ENCODE measurements around the gene PITPNM3. TPM values are rescaled to one million over a fixed set of nuclear protein-coding genes. Genes with fewer than 3 reads are reported as not detected.

Gene PITPNM3
- total and polyA plus RNA-seq, 5 donors from 2014 or later = 0.12 to 0.20 TPM; not detected in 3

GRCh38 chr17:6458460-6458950 is 97.8 kb downstream of the PITPNM3 start:
- H3K27ac Mint-ChIP-seq = no peak overlapping the region
- peaks cover 5% of the 10 kb centered on the region for H3K4me1 ChIP-seq (ENCODE audit: control insufficient read depth, insufficient read depth, low read length, poor library complexity, severe bottlenecking)

GRCh38 chr17:6457688-6458459 is 98.5 kb downstream of the PITPNM3 start:
- no peaks in the 10 kb centered on the region for H3K27me3 ChIP-seq (ENCODE audit: control insufficient read depth, insufficient read depth, low read length)
- DNase-seq (no peak), ATAC-seq (ENCODE audit: low read depth in 2 of 2) (no peak)
- no peaks in the 10 kb centered on the region for H3K36me3 Mint-ChIP-seq
- no peak overlapping the region for H3K27ac ChIP-seq (ENCODE audit: insufficient read depth, low read length, poor library complexity, severe bottlenecking)
- peak overlapping the region in 1 of 4 donors; percentile 2 for H3K4me3 Mint-ChIP-seq
- no peak overlapping the region for H3K27ac Mint-ChIP-seq
- H3K9me3 Mint-ChIP-seq = peaks cover 0 to 1% (median 0%) of the 10 kb centered on the region in 7 donors
- H3K4me1 Mint-ChIP-seq = peaks cover 0 to 31% (median 5%) of the 10 kb centered on the region in 4 donors
- H3K27me3 Mint-ChIP-seq = peaks cover 4% of the 10 kb centered on the region
- no peak overlapping the region for H3K4me3 ChIP-seq (ENCODE audit: low read depth, low read length)
- no peaks in the 10 kb centered on the region for H3K36me3 ChIP-seq (ENCODE audit: control insufficient read depth, insufficient read depth, low read length)
- H3K9me3 ChIP-seq (ENCODE audit: control insufficient read depth in 2 of 2, low read length in 2 of 2) = no peaks in the 10 kb centered on the region
- peaks cover 5% of the 10 kb centered on the region for H3K4me1 ChIP-seq (ENCODE audit: control insufficient read depth, insufficient read depth, low read length, poor library complexity, severe bottlenecking)

More at GRCh38 chr17:6458460-6458950, 97.8 kb downstream of the PITPNM3 start:
- Mint-ChIP-seq H3K4me1 (peaks cover 0 to 26% (median 3%) of the 10 kb centered on the region in 4 donors), H3K27me3 (peaks cover 1% of the 10 kb centered on the region), H3K4me3 (no peak overlapping the region), H3K9me3 (peaks cover 0 to 1% (median 0%) of the 10 kb centered on the region in 7 donors), H3K36me3 (no peaks in the 10 kb centered on the region)
- H3K9me3 ChIP-seq (ENCODE audit: control insufficient read depth in 2 of 2, low read length in 2 of 2) = no peaks in the 10 kb centered on the region
- H3K36me3 ChIP-seq (ENCODE audit: control insufficient read depth, insufficient read depth, low read length) = no peaks in the 10 kb centered on the region
- ATAC-seq (ENCODE audit: low read depth in 2 of 2) = no peak
- H3K4me3 ChIP-seq (ENCODE audit: low read depth, low read length) = no peak overlapping the region
- H3K27ac ChIP-seq (ENCODE audit: insufficient read depth, low read length, poor library complexity, severe bottlenecking) = no peak overlapping the region
- no peak for DNase-seq
- no peaks in the 10 kb centered on the region for H3K27me3 ChIP-seq (ENCODE audit: control insufficient read depth, insufficient read depth, low read length)

GRCh38 chr17:6456914-6457687 is 99.3 kb downstream of the PITPNM3 start:
- Histone ChIP-seq H3K9me3 (ENCODE audit: control insufficient read depth in 2 of 2, low read length in 2 of 2) (no peaks in the 10 kb centered on the region), H3K4me3 (ENCODE audit: low read depth, low read length) (no peak overlapping the region), H3K4me1 (ENCODE audit: control insufficient read depth, insufficient read depth, low read length, poor library complexity, severe bottlenecking) (peaks cover 5% of the 10 kb centered on the region), H3K36me3 (ENCODE audit: control insufficient read depth, insufficient read depth, low read length) (no peaks in the 10 kb centered on the region), H3K27me3 (ENCODE audit: control insufficient read depth, insufficient read depth, low read length) (no peaks in the 10 kb centered on the region), H3K27ac (ENCODE audit: insufficient read depth, low read length, poor library complexity, severe bottlenecking) (no peak overlapping the region)
- Mint-ChIP-seq H3K36me3 (no peaks in the 10 kb centered on the region), H3K4me3 (peak overlapping the region in 2 of 4 donors; percentile 2 to 6), H3K9me3 (peaks cover 0 to 1% (median 0%) of the 10 kb centered on the region in 7 donors), H3K4me1 (peaks cover 0 to 30% (median 5%) of the 10 kb centered on the region in 4 donors), H3K27ac (peak overlapping the region in 2 of 3 donors; percentile 34 to 86), H3K27me3 (peaks cover 4% of the 10 kb centered on the region)
- DNase-seq = no peak
- ATAC-seq (ENCODE audit: low read depth in 2 of 2) = no peak

- Histone ChIP-seq H3K9me3 (ENCODE audit: control insufficient read depth in 2 of 2, low read length in 2 of 2) (no peaks in the 10 kb centered on the region), H3K27ac (ENCODE audit: insufficient read depth, low read length, poor library complexity, severe bottlenecking) (no peak overlapping the region), H3K27me3 (ENCODE audit: control insufficient read depth, insufficient read depth, low read length) (no peaks in the 10 kb centered on the region), H3K36me3 (ENCODE audit: control insufficient read depth, insufficient read depth, low read length) (no peaks in the 10 kb centered on the region), H3K4me3 (ENCODE audit: low read depth, low read length) (no peak overlapping the region), H3K4me1 (ENCODE audit: control insufficient read depth, insufficient read depth, low read length, poor library complexity, severe bottlenecking) (peaks cover 5% of the 10 kb centered on the region)
- Mint-ChIP-seq H3K27me3 (peaks cover 4% of the 10 kb centered on the region), H3K4me3 (peak overlapping the region in 1 of 4 donors; percentile 47), H3K27ac (peak overlapping the region; percentile 34 to 86 (median 80)), H3K4me1 (peaks cover 0 to 25% (median 5%) of the 10 kb centered on the region in 4 donors), H3K36me3 (no peaks in the 10 kb centered on the region), H3K9me3 (peaks cover 0 to 1% (median 0%) of the 10 kb centered on the region in 7 donors)
- DNase-seq = no peak
- no peak for ATAC-seq (ENCODE audit: low read depth in 2 of 2)
Observed at GRCh38 chr17:6456321-6456720, 100.0 kb downstream of the PITPNM3 start.

- peak in 2 of 3 donors; percentile 43 to 72 for DNase-seq
- H3K9me3 Mint-ChIP-seq = peaks cover 0 to 1% (median 0%) of the 10 kb centered on the region in 7 donors
Observed at GRCh38 chr17:6455321-6455705, 101.0 kb downstream of the PITPNM3 start.

GRCh38 chr17:6454495-6455320 is 101.6 kb downstream of the PITPNM3 start:
- Mint-ChIP-seq H3K4me1 (peaks cover 0 to 25% (median 4%) of the 10 kb centered on the region in 4 donors), H3K36me3 (no peaks in the 10 kb centered on the region), H3K9me3 (peaks cover 0 to 1% (median 0%) of the 10 kb centered on the region in 7 donors), H3K27me3 (peaks cover 4% of the 10 kb centered on the region), H3K27ac (peak overlapping the region in 2 of 3 donors; percentile 27 to 81), H3K4me3 (peak overlapping the region in 2 of 4 donors; percentile 3 to 65)
- H3K27me3 ChIP-seq (ENCODE audit: control insufficient read depth, insufficient read depth, low read length) = no peaks in the 10 kb centered on the region
- ATAC-seq (ENCODE audit: low read depth in 2 of 2) (no peak), DNase-seq (peak in 1 of 3 donors; percentile 8)
- peak overlapping the region; percentile 5 for H3K27ac ChIP-seq (ENCODE audit: insufficient read depth, low read length, poor library complexity, severe bottlenecking)
- H3K36me3 ChIP-seq (ENCODE audit: control insufficient read depth, insufficient read depth, low read length) = no peaks in the 10 kb centered on the region
- H3K4me3 ChIP-seq (ENCODE audit: low read depth, low read length) = no peak overlapping the region
- H3K4me1 ChIP-seq (ENCODE audit: control insufficient read depth, insufficient read depth, low read length, poor library complexity, severe bottlenecking) = peaks cover 5% of the 10 kb centered on the region
- no peaks in the 10 kb centered on the region for H3K9me3 ChIP-seq (ENCODE audit: control insufficient read depth in 2 of 2, low read length in 2 of 2)

More at GRCh38 chr17:6455321-6455705, 101.0 kb downstream of the PITPNM3 start:
- no peaks in the 10 kb centered on the region for H3K9me3 ChIP-seq (ENCODE audit: control insufficient read depth in 2 of 2, low read length in 2 of 2)
- ATAC-seq (ENCODE audit: low read depth in 2 of 2) = peak; percentile 83 to 86
- Mint-ChIP-seq H3K4me3 (peak overlapping the region in 3 of 4 donors; percentile 23 to 78 (median 52)), H3K27me3 (peaks cover 4% of the 10 kb centered on the region), H3K36me3 (no peaks in the 10 kb centered on the region), H3K27ac (peak overlapping the region in 2 of 3 donors; percentile 75 to 88), H3K4me1 (peaks cover 0 to 25% (median 5%) of the 10 kb centered on the region in 4 donors)
- no peaks in the 10 kb centered on the region for H3K27me3 ChIP-seq (ENCODE audit: control insufficient read depth, insufficient read depth, low read length)
- peaks cover 5% of the 10 kb centered on the region for H3K4me1 ChIP-seq (ENCODE audit: control insufficient read depth, insufficient read depth, low read length, poor library complexity, severe bottlenecking)
- H3K36me3 ChIP-seq (ENCODE audit: control insufficient read depth, insufficient read depth, low read length) = no peaks in the 10 kb centered on the region
- no peak overlapping the region for H3K4me3 ChIP-seq (ENCODE audit: low read depth, low read length)
- peak overlapping the region; percentile 5 for H3K27ac ChIP-seq (ENCODE audit: insufficient read depth, low read length, poor library complexity, severe bottlenecking)

All from CD4-positive, CD25-positive, alpha-beta regulatory T cell (primary cell).